HG03045 (cell line): ENCODE measurements around the gene LRP1B.

Experiments used
- ATAC-seq: cut with Tn5 transposase; IDR thresholded peaks from one replicate; pipeline ENCODE4 v1.9.1; 2021; ENCODE audit warnings: mild to moderate bottlenecking, moderate library complexity; ENCODE audit not compliant: unreplicated experiment

LRP1B gene

GRCh38 chr2:141959941-141960340, 170.9 kb downstream of the LRP1B start:
- no peak for ATAC-seq

DNA sequence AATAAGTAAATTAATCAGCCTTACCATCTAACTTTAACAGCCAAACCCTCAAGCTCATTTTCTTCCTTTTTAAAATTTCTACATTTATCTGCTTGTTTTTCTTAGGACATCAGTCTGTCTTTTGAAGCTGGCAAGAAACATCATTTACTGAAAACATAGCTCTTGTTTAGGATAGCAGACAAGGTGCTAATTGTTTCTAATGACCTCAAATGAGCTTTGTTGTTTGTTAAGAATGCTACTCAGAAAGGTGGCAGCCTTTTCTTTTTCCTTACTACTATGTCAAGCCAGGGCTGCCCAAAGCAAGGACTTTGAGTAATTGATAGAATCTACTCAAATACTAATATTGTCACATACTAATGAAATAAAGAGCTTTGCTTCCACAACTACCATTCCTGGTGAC, 171.8 kb downstream of the LRP1B start:
- no peak for ATAC-seq

DNA sequence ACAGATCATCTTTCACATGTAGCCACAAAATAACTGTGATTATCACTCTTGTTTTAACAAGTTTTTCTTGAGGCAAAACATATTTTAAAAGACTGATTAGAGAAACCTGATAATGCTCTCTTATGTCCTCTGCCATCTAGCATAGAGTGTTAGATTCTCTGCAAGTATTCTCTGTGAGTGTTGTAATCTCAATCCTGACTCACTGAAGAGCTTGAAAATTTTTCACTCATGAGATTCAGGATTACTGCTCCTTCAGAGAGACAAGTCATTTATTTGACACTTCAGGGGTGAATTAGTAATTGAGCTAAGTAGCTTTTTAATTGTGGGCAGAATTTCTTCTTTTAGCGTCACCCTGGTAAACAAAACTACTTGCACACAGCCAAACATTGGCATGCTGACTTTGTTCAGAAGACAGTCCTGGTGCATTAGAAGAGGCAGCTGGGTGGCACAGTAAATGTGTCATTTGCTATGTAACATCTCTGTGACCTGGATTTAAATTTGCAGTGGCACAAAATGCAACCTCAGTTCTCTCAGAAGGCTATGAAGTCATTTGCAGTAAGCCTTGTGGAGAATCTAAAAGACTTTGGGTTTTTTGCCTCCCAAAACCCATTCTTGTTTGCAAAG, 172.9 kb downstream of the LRP1B start:
- no peak for ATAC-seq

DNA sequence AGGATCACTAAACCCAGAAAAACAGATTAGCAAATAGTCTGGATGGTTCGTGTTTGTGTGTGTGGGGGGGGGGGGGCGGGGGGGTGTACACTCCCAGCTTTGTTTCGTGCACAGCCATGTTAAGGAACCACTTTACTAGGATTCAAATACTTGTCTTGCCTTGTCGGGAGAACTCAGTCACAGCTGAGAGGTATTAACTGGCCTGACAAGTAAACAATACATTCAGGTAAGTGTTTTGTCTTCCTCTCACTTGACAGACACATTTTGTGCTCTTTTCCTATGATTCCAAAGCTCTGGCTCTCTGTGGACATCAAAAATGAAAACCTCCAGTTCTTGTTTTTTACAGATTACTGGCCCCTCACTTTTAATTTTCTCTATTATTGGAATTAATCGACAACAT, 173.5 kb downstream of the LRP1B start:
- no peak for ATAC-seq

DNA sequence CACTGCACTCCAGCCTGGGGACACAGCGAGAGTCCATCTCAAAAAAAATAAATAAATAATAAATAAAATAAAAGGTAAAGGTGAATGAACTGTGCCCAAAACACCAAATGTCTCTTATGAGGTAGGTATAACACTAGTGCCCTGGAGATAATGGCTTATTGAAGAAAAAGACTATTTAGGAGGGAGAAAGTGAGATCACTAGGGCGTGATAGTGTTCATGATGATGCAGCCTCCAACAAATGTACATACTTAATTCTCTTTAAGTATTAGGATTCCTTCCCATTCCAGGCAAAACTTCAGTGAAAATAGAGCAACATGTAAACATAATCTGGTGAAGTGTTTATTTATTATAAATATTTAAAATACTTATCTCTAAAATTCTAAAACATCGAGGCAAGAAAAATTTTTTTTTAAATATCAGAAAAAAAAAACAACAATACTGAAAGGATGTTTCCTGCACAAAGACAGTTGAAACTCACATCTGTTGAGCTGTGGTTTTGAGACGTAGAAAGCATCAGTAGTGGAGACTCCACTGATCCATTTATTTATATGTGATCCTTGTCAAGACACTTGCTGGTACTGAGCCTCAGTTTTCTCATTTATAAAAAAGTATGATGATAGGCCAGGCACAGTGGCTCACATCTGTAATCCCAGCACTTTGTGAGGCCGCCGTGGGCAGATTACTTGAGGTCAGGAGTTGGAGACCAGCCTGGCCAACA, 183.3 kb downstream of the LRP1B start:
- no peak for ATAC-seq

GRCh38 chr2:141946016-141946415, 184.8 kb downstream of the LRP1B start:
- no peak for ATAC-seq

DNA sequence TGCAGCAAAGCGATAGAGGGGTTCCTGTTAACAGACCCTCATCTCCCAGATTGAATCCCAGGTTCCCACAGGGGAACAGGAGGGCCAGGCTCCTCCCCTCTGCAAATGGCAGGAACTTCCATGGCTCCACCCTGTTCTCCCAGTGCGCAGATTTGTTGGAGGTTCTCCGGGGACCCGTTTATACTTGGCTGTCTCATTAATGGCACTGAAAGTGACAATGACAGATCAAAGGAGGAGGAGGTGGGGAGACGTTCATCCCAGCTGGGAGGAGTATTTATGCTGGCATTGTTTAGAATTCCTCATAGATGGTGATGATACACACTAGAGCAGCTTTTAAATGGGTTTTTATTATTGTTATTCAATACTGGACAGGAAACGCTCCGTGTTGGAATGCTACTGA, 186.9 kb downstream of the LRP1B start:
- ATAC-seq, result no peak

DNA sequence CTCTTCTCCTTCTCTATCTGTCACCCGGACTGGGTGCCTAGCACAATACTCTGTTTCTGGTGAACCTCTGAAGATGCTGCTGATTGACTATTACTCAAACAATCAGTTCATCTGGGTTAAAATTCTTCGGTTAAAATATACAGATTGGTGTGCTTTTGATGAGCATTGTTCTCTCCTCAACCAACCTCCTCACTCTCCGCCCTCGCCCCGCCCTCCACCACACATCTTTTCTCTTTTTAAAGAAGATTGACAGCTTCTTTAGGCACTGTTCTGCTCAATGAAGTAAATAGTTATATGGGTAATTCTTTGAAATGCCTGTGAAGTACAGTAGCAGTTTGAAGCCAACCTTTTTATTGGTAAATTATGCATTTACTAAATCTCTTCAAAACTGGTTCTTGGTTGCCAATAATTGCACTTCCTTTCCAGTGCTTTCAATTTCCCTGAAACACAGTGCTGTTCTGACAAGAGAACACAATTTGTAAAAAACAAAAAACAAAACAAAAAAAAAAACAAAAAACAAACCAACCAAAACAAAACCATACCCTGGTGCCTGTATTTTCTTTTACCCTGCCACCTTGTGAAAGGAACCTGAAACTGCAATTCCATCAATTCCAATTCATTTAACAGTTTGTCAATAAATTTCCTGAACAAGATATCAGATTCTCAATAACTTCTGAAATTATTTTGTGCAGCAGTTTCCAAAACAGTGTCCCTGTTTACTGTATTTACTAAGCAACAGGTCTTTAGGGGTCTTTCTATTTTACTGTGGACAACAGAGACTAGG, 188.6 kb downstream of the LRP1B start:
- no peak for ATAC-seq

- no peak for ATAC-seq
These were observed 189.6 kb downstream of the LRP1B start for GRCh38 chr2:141941210-141941714.

GRCh38 chr2:141940709-141941108, 190.1 kb downstream of the LRP1B start:
- ATAC-seq, result no peak

DNA sequence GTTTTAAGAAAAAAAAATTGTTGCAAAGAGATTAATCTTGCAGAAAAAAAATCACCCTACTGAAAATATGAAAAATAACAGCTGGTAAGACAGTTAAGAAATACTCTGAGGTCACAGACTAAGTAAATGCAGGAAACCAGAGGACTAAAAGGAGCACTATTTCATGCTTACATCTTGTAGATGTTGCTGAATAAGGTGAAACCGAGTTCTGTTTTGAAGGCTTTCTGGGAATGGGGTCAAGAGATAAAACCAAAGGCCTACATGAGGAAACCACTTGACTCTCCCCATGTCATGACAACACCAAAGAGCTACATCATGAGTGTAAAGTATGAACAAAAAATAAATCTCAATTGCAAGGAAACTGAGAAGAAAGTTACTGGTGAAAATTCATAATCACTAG, 197.6 kb downstream of the LRP1B start:
- ATAC-seq, result no peak

- no peak for ATAC-seq
These were observed 198.6 kb downstream of the LRP1B start for GRCh38 chr2:141932261-141932660.

- no peak for ATAC-seq
These were observed 199.0 kb downstream of the LRP1B start for GRCh38 chr2:141931797-141932196.

- ATAC-seq, result no peak
These were observed 200.0 kb downstream of the LRP1B start for GRCh38 chr2:141930803-141931202.

DNA sequence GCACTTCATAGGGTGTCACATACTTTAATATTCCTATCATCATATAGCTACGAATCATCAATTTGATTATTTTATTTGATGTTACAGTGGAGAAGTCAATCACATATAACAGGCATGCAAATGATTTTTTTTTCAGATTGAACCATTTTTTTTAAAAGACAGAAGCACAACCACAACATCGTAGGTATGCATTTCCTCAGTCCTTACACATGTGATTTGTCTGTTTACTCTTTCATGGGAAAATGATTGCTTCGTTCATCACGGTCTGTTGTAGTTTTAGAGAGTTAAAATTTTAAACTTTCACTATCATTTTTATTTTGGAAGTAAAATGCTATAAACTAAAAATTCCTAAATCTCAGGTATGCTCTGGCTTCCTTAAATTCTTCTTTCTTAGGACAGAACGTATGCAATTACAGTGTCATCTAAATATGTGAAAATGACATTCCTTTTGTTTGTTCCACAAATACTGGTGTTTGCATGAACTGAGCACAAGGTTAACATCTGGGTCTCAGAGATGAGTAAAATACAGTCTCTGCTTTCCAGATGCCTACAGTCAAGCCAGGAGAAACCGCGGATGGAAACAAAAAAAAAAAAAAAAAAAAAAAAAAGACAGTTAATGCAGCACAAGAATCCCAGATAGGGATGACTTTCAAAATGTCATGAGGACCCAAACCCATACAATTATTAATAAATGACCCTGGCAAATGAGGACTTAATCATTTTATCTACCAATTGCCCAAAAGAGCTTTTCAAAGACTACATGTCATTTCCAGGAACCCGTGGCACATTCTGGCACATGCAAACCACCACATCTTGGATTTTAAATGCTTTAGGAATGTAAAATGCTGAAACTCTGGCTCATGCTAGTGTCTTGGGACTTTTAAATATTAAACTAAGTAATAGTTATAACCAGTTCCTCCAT, 201.2 kb downstream of the LRP1B start:
- no peak for ATAC-seq

- no peak for ATAC-seq
These were observed 202.3 kb downstream of the LRP1B start for GRCh38 chr2:141928476-141928875.

- no peak for ATAC-seq
These were observed 203.3 kb downstream of the LRP1B start for GRCh38 chr2:141927536-141927935.

- no peak for ATAC-seq
These were observed 205.3 kb downstream of the LRP1B start for GRCh38 chr2:141925511-141925910.

GRCh38 chr2:141923657-141924056, 207.2 kb downstream of the LRP1B start:
- no peak for ATAC-seq

GRCh38 chr2:141911485-141912066, 219.2 kb downstream of the LRP1B start:
- ATAC-seq, result no peak
